OCI-LY7 (cell line): ENCODE measurements around the gene ETV7. TPM values are rescaled to one million over a fixed set of nuclear protein-coding genes. Genes with fewer than 3 reads are reported as not detected.

ENCODE experiments used
- BruUV-seq: library from RNA; stranded (reverse); fragments of 400-500 nt; replicated peaks from 2 replicates; lab custom pipeline; 2021; lab: Mats Ljungman, UMichigan
- CTCF ChIA-PET: fragments of 300-600 bp; sonication (Branson Sonifier 250); formaldehyde crosslinking; loops from one replicate; lab custom pipeline; 2022; ENCODE audit warnings: antibody characterized with exemption; ENCODE audit not compliant: unreplicated experiment; lab: Charles Lee
- POLR2A ChIA-PET: fragments of 300-600 bp; sonication (Branson Sonifier 250); formaldehyde crosslinking; loops from one replicate; lab custom pipeline; 2022; ENCODE audit warnings: antibody characterized with exemption; lab: Charles Lee
- DNase-seq: peaks from one replicate; pipeline ENCODE4 v3.0.0-alpha.2; 2015; ENCODE audit warnings: low spot score
- H2AFZ ChIP-seq: fragments of 200-600 bp; sonication (generic), shearing (Covaris generic); 2 replicates; pipeline ENCODE4 v1.6.1; 2014; ENCODE audit warnings: mild to moderate bottlenecking, antibody characterized with exemption, low read length, moderate library complexity
- H3K27ac ChIP-seq: fragments of 200-600 bp; sonication (generic); 2 replicates; pipeline ENCODE4 v1.5.1; 2014; ENCODE audit warnings: mixed run types, low read depth, mild to moderate bottlenecking, moderate library complexity, low read length, inconsistent platforms; ENCODE audit not compliant: poor library complexity, severe bottlenecking
- H3K36me3 ChIP-seq: fragments of 200-600 bp; sonication (generic); 2 replicates; pipeline ENCODE4 v1.6.1; 2014; ENCODE audit warnings: mild to moderate bottlenecking, antibody characterized with exemption, low read length, moderate library complexity, mixed read lengths; ENCODE audit not compliant: insufficient read depth
- H3K4me1 ChIP-seq: fragments of 200-600 bp; sonication (generic); 2 replicates; pipeline ENCODE4 v1.5.1; 2014; ENCODE audit warnings: mild to moderate bottlenecking, low read length; ENCODE audit not compliant: insufficient read depth, poor library complexity, severe bottlenecking
- H3K4me2 ChIP-seq: fragments of 200-600 bp; sonication (generic); 2 replicates; pipeline ENCODE4 v1.6.1; 2014; ENCODE audit warnings: mild to moderate bottlenecking, low read length
- H3K4me3 ChIP-seq: fragments of 200-600 bp; sonication (generic); 2 replicates; pipeline ENCODE4 v1.5.1; 2014; ENCODE audit warnings: mild to moderate bottlenecking, low read depth, low read length; ENCODE audit not compliant: poor library complexity, severe bottlenecking
- H3K79me2 ChIP-seq: fragments of 200-600 bp; sonication (generic); 2 replicates; pipeline ENCODE4 v1.6.1; 2016; ENCODE audit warnings: low read depth, mild to moderate bottlenecking, low read length, moderate library complexity, mixed read lengths; ENCODE audit not compliant: insufficient read depth
- H3K9me2 ChIP-seq: fragments of 200-600 bp; sonication (generic); 2 replicates; pipeline ENCODE4 v1.6.1; 2016; ENCODE audit warnings: mild to moderate bottlenecking, low read length, mixed read lengths; ENCODE audit not compliant: insufficient read depth
- H3K9me3 ChIP-seq: fragments of 200-600 bp; sonication (generic); 2 replicates; pipeline ENCODE4 v1.6.1; 2014; ENCODE audit warnings: mild to moderate bottlenecking, mixed run types, low read length, mixed read lengths
- H4K20me1 ChIP-seq: fragments of 200-600 bp; sonication (generic); 2 replicates; pipeline ENCODE4 v1.6.1; 2014; ENCODE audit warnings: mild to moderate bottlenecking, antibody characterized with exemption, low read length, moderate library complexity, mixed read lengths; ENCODE audit not compliant: insufficient read depth
- EZH2phosphoT487 ChIP-seq: fragments of 200-600 bp; sonication (generic); IDR thresholded peaks from 2 replicates; pipeline ENCODE4 v1.6.1; 2018; ENCODE audit warnings: low read depth, borderline replicate concordance, mild to moderate bottlenecking, mixed run types, antibody characterized with exemption, low read length, moderate library complexity, mixed read lengths
- intact Hi-C: fragments of 100-400 bp; cut with micrococcal nuclease; formaldehyde crosslinking; loops from one replicate; pipeline ENCODE4 v1.10.0; 2022; ENCODE audit not compliant: unreplicated experiment
- total RNA-seq, 2 experiments: library from RNA; depleted of rRNA in 1 of 2; stranded (reverse); fragments of >200 nt in 1 of 2; shearing (Covaris generic) in 1 of 2; gene quantifications; 2 replicates each; pipeline ENCODE4 v1.2.3, GENCODE V29; 2014 to 2022
- TF ChIP-seq, protein P1 (sequence below): fragments of 200-600 bp; sonication (generic); conservative IDR thresholded peaks from 2 replicates; pipeline ENCODE4 v1.5.1; 2014; ENCODE audit warnings: mild to moderate bottlenecking, antibody characterized with exemption, low read length, moderate library complexity, mixed read lengths

ETV7 gene
- total RNA-seq, 2 experiments from 2014 or later = not detected

GRCh38 chr6:36360241-36361054 is 27.0 kb downstream of the ETV7 start:
- intact Hi-C loops = loop anchor here (1.0 to 2.0 kb wide), 4 partner anchors 19 to 333 kb away; partner anchors contain the start of gene MAPK14
- Histone ChIP-seq H3K27ac (no peak overlapping the region), H3K4me2 (no peak overlapping the region), H3K4me1 (no peaks in the 10 kb centered on the region), H3K36me3 (no peaks in the 10 kb centered on the region), H3K4me3 (no peak overlapping the region), H3K79me2 (no peaks in the 10 kb centered on the region), H4K20me1 (no peaks in the 10 kb centered on the region), H3K9me2 (no peaks in the 10 kb centered on the region), H3K9me3 (no peaks in the 10 kb centered on the region), H2AFZ (no peak overlapping the region)
- POLR2A ChIA-PET = no interaction called here
- peak; percentile 82 for DNase-seq
- TF ChIP-seq EZH2phosphoT487 = no peak
- TF ChIP-seq, protein P1, sequence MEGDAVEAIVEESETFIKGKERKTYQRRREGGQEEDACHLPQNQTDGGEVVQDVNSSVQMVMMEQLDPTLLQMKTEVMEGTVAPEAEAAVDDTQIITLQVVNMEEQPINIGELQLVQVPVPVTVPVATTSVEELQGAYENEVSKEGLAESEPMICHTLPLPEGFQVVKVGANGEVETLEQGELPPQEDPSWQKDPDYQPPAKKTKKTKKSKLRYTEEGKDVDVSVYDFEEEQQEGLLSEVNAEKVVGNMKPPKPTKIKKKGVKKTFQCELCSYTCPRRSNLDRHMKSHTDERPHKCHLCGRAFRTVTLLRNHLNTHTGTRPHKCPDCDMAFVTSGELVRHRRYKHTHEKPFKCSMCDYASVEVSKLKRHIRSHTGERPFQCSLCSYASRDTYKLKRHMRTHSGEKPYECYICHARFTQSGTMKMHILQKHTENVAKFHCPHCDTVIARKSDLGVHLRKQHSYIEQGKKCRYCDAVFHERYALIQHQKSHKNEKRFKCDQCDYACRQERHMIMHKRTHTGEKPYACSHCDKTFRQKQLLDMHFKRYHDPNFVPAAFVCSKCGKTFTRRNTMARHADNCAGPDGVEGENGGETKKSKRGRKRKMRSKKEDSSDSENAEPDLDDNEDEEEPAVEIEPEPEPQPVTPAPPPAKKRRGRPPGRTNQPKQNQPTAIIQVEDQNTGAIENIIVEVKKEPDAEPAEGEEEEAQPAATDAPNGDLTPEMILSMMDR = peak; percentile 90
- CTCF ChIA-PET = interaction anchor here (0.6 kb wide), 2 partner anchors 215 to 576 kb away, joined by 3 to 4 read pairs; no protein-coding TSS in a partner anchor
- BruUV-seq = no TSS peak

GRCh38 chr6:36358226-36358915 is 29.1 kb downstream of the ETV7 start:
- BruUV-seq = no TSS peak
- Histone ChIP-seq H3K36me3 (no peaks in the 10 kb centered on the region), H4K20me1 (no peaks in the 10 kb centered on the region), H3K27ac (no peak overlapping the region), H3K4me3 (no peak overlapping the region), H3K9me2 (no peaks in the 10 kb centered on the region), H3K9me3 (no peaks in the 10 kb centered on the region), H2AFZ (peak overlapping the region; percentile 11; the same call in 1 of the 2 replicates), H3K4me1 (no peaks in the 10 kb centered on the region), H3K79me2 (no peaks in the 10 kb centered on the region), H3K4me2 (no peak overlapping the region)
- TF ChIP-seq, protein P1 = no peak
- no peak for TF ChIP-seq EZH2phosphoT487
- CTCF ChIA-PET = interaction anchor here (0.5 to 0.8 kb wide), 2 partner anchors 10 to 81 kb away, joined by 3 read pairs; no protein-coding TSS in a partner anchor
- DNase-seq = no peak
- POLR2A ChIA-PET = interaction anchor here (0.6 kb wide), 1 partner anchor 391 kb away, joined by 4 read pairs; no protein-coding TSS in a partner anchor
- intact Hi-C loops = no loop called here
